Liver (tissue), 9 donors: ENCODE data around the gene LRRC26. TPM values are rescaled to one million over a fixed set of nuclear protein-coding genes. Genes with fewer than 3 reads are reported as not detected.

ENCODE experiments used
- DNase-seq: peaks from one replicate; pipeline ENCODE4 v3.0.0-alpha.2; 2017; ENCODE audit warnings: low spot score
- H3K27ac ChIP-seq, 2 donors: one replicate each; pipeline ENCODE4 v1.7.0; 2013; ENCODE audit warnings: inconsistent platforms in 2 of 2, low read length in 2 of 2, control low read depth in 1 of 2, low read depth in 1 of 2, mild to moderate bottlenecking in 1 of 2
- H3K27me3 ChIP-seq, 4 donors: one replicate each; pipeline versions ENCODE4 v1.6.1 to v1.7.0; 2013; ENCODE audit warnings: low read length in 3 of 4, inconsistent platforms in 1 of 4, mild to moderate bottlenecking in 1 of 4, moderate library complexity in 1 of 4; ENCODE audit not compliant: control insufficient read depth in 4 of 4, insufficient read depth in 4 of 4
- H3K36me3 ChIP-seq, 4 donors: one replicate each; pipeline versions ENCODE4 v1.6.1 to v1.7.0; 2013; ENCODE audit warnings: low read length in 3 of 4, mild to moderate bottlenecking in 3 of 4, low read depth in 1 of 4, moderate library complexity in 1 of 4; ENCODE audit not compliant: control insufficient read depth in 4 of 4, insufficient read depth in 3 of 4
- H3K4me1 ChIP-seq, 4 donors: one replicate each; pipeline versions ENCODE4 v1.6.1 to v1.7.0; 2013; ENCODE audit warnings: low read length in 3 of 4, mild to moderate bottlenecking in 3 of 4, moderate library complexity in 1 of 4; ENCODE audit not compliant: control insufficient read depth in 4 of 4, insufficient read depth in 4 of 4
- H3K4me3 ChIP-seq, 3 donors: one replicate each; pipeline versions ENCODE4 v1.6.1 to v1.7.0; 2013; ENCODE audit warnings: low read length in 3 of 3, control low read depth in 1 of 3, low read depth in 1 of 3, mild to moderate bottlenecking in 1 of 3
- H3K9ac ChIP-seq, 2 donors: one replicate each; pipeline ENCODE4 v1.7.0; 2013; ENCODE audit warnings: low read length in 2 of 2, mild to moderate bottlenecking in 2 of 2, moderate library complexity in 2 of 2, control low read depth in 1 of 2, low read depth in 1 of 2
- H3K9me3 ChIP-seq, 4 donors: one replicate each; pipeline versions ENCODE4 v1.6.1 to v1.7.0; 2013; ENCODE audit warnings: low read length in 3 of 4; ENCODE audit not compliant: control insufficient read depth in 4 of 4
- ATF3 ChIP-seq: IDR thresholded peaks from 2 replicates; pipeline ENCODE4 v1.6.1; 2016; ENCODE audit warnings: antibody characterized with exemption
- CTCF ChIP-seq: fragments of 150-350 bp; IDR thresholded peaks from 2 replicates; pipeline ENCODE4 v1.5.1; 2017; ENCODE audit warnings: improper control_type of control experiment, low read depth, low read length; ENCODE audit not compliant: missing input control
- FOXA1 ChIP-seq: IDR thresholded peaks from 2 replicates; pipeline ENCODE4 v1.6.1; 2016; ENCODE audit warnings: antibody characterized with exemption
- GABPA ChIP-seq, 2 donors: IDR thresholded peaks in 1 of 2; conservative IDR thresholded peaks in 1 of 2; 2 replicates each; pipeline ENCODE4 v1.6.1; 2016; ENCODE audit warnings: antibody characterized with exemption in 2 of 2, mild to moderate bottlenecking in 1 of 2, moderate library complexity in 1 of 2
- MAX ChIP-seq: IDR thresholded peaks from 2 replicates; pipeline ENCODE4 v1.6.1; 2016; ENCODE audit warnings: antibody characterized with exemption
- NR2F2 ChIP-seq: IDR thresholded peaks from 2 replicates; pipeline ENCODE4 v1.6.1; 2016; ENCODE audit warnings: antibody characterized with exemption
- RXRA ChIP-seq, 2 donors: IDR thresholded peaks; 2 replicates each; pipeline ENCODE4 v1.6.1; 2017 to 2018; ENCODE audit warnings: antibody characterized with exemption in 2 of 2, mild to moderate bottlenecking in 1 of 2
- TAF1 ChIP-seq: conservative IDR thresholded peaks from 2 replicates; pipeline ENCODE4 v1.6.1; 2016; ENCODE audit warnings: antibody characterized with exemption, mild to moderate bottlenecking
- YY1 ChIP-seq: IDR thresholded peaks from 2 replicates; pipeline ENCODE4 v1.6.1; 2016; ENCODE audit warnings: antibody characterized with exemption, mild to moderate bottlenecking
- ZBTB33 ChIP-seq: IDR thresholded peaks from 2 replicates; pipeline ENCODE4 v1.6.1; 2016; ENCODE audit warnings: antibody characterized with exemption
- WGBS: extraction: QIAGEN DNeasy Blood & Tissue Kit; methylation state at CpG from one replicate; pipeline ENCODE4 v1.1.7; 2013; 5-methylcytosine and 5-hydroxymethylcytosine counted together
- polyA plus RNA-seq, 2 donors: library from polyadenylated mRNA; stranded (reverse) in 1 of 2; unstranded in 1 of 2; fragments of 200-250 nt in 1 of 2; fragments of >200 nt in 1 of 2; fragmentation: Nextera tagmentation in 1 of 2; extraction: Ambion mirVana in 1 of 2; gene quantifications; one replicate each; pipeline versions ENCODE4 v1.2.1 to v1.2.3, GENCODE V29; 2013 to 2015
- total RNA-seq, 2 donors: library from RNA; depleted of rRNA; stranded (reverse); fragments of >200 nt; gene quantifications; one replicate each; pipeline ENCODE4 v1.2.3, GENCODE V29; 2014
- TF ChIP-seq, protein P1 (sequence below): IDR thresholded peaks from 2 replicates; pipeline ENCODE4 v1.6.1; 2016; ENCODE audit warnings: antibody characterized with exemption, mild to moderate bottlenecking
- donor health status: healthy.
- donor health status: healthy.
- donor health status: healthy.
- donor health status: healthy.
- donor health status: healthy.

LRRC26 gene
- total and polyA plus RNA-seq, 4 donors, result 0.09 to 0.17 TPM; not detected in 2

- no peak for TF ChIP-seq TAF1
- no peak for TF ChIP-seq RXRA (IDR thresholded peaks at IDR 0.05)
- no peak for TF ChIP-seq NR2F2
- no peak for TF ChIP-seq CTCF
- TF ChIP-seq, protein P1, sequence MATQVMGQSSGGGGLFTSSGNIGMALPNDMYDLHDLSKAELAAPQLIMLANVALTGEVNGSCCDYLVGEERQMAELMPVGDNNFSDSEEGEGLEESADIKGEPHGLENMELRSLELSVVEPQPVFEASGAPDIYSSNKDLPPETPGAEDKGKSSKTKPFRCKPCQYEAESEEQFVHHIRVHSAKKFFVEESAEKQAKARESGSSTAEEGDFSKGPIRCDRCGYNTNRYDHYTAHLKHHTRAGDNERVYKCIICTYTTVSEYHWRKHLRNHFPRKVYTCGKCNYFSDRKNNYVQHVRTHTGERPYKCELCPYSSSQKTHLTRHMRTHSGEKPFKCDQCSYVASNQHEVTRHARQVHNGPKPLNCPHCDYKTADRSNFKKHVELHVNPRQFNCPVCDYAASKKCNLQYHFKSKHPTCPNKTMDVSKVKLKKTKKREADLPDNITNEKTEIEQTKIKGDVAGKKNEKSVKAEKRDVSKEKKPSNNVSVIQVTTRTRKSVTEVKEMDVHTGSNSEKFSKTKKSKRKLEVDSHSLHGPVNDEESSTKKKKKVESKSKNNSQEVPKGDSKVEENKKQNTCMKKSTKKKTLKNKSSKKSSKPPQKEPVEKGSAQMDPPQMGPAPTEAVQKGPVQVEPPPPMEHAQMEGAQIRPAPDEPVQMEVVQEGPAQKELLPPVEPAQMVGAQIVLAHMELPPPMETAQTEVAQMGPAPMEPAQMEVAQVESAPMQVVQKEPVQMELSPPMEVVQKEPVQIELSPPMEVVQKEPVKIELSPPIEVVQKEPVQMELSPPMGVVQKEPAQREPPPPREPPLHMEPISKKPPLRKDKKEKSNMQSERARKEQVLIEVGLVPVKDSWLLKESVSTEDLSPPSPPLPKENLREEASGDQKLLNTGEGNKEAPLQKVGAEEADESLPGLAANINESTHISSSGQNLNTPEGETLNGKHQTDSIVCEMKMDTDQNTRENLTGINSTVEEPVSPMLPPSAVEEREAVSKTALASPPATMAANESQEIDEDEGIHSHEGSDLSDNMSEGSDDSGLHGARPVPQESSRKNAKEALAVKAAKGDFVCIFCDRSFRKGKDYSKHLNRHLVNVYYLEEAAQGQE, result no peak
- TF ChIP-seq MAX, result no peak
- TF ChIP-seq ZBTB33, result no peak
- TF ChIP-seq GABPA (IDR thresholded peaks at IDR 0.05 in 1 of 2, conservative IDR thresholded peaks at IDR 0.05 in 1 of 2), result no peak
- no peak for TF ChIP-seq YY1
- no peak for TF ChIP-seq FOXA1
- H3K4me3 ChIP-seq, result no peak overlapping the region
- 96% methylated on average over 22 of the region's 22 CpGs for WGBS
- H3K9ac ChIP-seq, result no peak overlapping the region
- no peaks in the 10 kb centered on the region for H3K27me3 ChIP-seq
- H3K4me1 ChIP-seq, result peaks cover 2 to 9% (median 7%) of the 10 kb centered on the region in 4 donors
- peaks cover 15 to 70% (median 28%) of the 10 kb centered on the region in 4 donors for H3K36me3 ChIP-seq
- no peak overlapping the region for H3K27ac ChIP-seq
- H3K9me3 ChIP-seq, result no peaks in the 10 kb centered on the region
- DNase-seq, result no peak
These were observed 11.8 kb upstream of the LRRC26 start for GRCh38 chr9:137181680-137182079.

DNA sequence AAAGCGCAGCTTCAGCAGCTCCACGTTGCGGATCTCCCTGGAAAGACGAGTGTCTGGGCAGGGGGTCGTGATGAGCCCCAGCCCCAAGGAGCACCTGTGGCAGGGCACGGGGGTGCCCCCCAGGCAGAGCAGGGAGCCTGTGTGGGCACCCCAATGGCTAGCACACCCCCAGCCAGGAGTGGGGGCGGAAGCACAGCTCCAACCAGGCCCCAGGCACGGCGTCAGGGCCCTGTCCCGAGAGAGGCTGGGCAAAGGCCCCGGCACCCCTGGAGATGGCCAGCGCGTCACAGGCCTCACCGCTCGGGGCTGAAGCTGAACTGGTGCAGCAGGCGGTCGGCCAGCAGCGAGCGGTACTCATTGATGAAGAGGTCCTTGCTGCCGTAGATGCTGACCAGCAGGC, 10.6 kb upstream of the LRRC26 start:
- no peak overlapping the region for H3K4me3 ChIP-seq
- no peak for TF ChIP-seq RXRA (IDR thresholded peaks at IDR 0.05)
- TF ChIP-seq ATF3, result no peak
- TF ChIP-seq FOXA1, result no peak
- H3K27me3 ChIP-seq, result no peaks in the 10 kb centered on the region
- no peak overlapping the region for H3K9ac ChIP-seq
- WGBS, result 97% methylated on average over 20 of the region's 20 CpGs
- H3K4me1 ChIP-seq, result no peaks in the 10 kb centered on the region
- H3K27ac ChIP-seq, result no peak overlapping the region
- no peaks in the 10 kb centered on the region for H3K9me3 ChIP-seq
- DNase-seq, result no peak
- H3K36me3 ChIP-seq, result peaks cover 15 to 65% (median 27%) of the 10 kb centered on the region in 4 donors
